GM19324 (cell line): ENCODE results near the gene WNK2.
"Not testable (repeated sequence)": the region's sequence is repeated elsewhere in the genome, so short reads cannot be mapped to it uniquely, and the experiment has no call there.

ENCODE experiments used
- ATAC-seq: cut with Tn5 transposase; IDR thresholded peaks from one replicate; pipeline ENCODE4 v1.9.1; 2021; ENCODE audit warnings: mild to moderate bottlenecking, moderate library complexity; ENCODE audit not compliant: unreplicated experiment, low FRiP score

WNK2 gene

GRCh38 chr9:93251309-93251708 lies 67.4 kb downstream of the WNK2 start:
- not testable (repeated sequence) for ATAC-seq

GRCh38 chr9:93252116-93252780 lies 68.3 kb downstream of the WNK2 start:
- no peak for ATAC-seq

GRCh38 chr9:93252781-93253530 lies 69.0 kb downstream of the WNK2 start:
- no peak for ATAC-seq

GRCh38 chr9:93253633-93254032 lies 69.7 kb downstream of the WNK2 start:
- no peak for ATAC-seq

- no peak for ATAC-seq
Observed at GRCh38 chr9:93254061-93254481, 70.1 kb downstream of the WNK2 start.

GRCh38 chr9:93254806-93255493 lies 71.0 kb downstream of the WNK2 start:
- ATAC-seq = no peak

GRCh38 chr9:93255494-93255867 lies 71.5 kb downstream of the WNK2 start:
- ATAC-seq = no peak

GRCh38 chr9:93255994-93256877 lies 72.3 kb downstream of the WNK2 start:
- ATAC-seq = no peak

- no peak for ATAC-seq
Observed at GRCh38 chr9:93256878-93257807, 73.2 kb downstream of the WNK2 start.

- no peak for ATAC-seq
Observed at GRCh38 chr9:93257808-93258331, 73.9 kb downstream of the WNK2 start.

GRCh38 chr9:93258419-93258817 lies 74.5 kb downstream of the WNK2 start:
- ATAC-seq = no peak

- ATAC-seq = no peak
Observed at GRCh38 chr9:93258818-93259489, 75.0 kb downstream of the WNK2 start.

GRCh38 chr9:93259490-93260262 lies 75.7 kb downstream of the WNK2 start:
- no peak for ATAC-seq

GRCh38 chr9:93260263-93261066 lies 76.5 kb downstream of the WNK2 start:
- no peak for ATAC-seq

GRCh38 chr9:93261281-93261680 lies 77.3 kb downstream of the WNK2 start:
- no peak for ATAC-seq

GRCh38 chr9:93261735-93262523 lies 78.0 kb downstream of the WNK2 start:
- ATAC-seq = no peak
